GM20000 (cell line): ENCODE data around the gene CDK15.
"Not testable (repeated sequence)": the region's sequence is repeated elsewhere in the genome, so short reads cannot be mapped to it uniquely, and the experiment has no call there.

ENCODE experiments used
- DNase-seq: peaks from one replicate; pipeline ENCODE4 v3.0.0; 2012; ENCODE audit warnings: low spot score
- TF ChIP-seq, protein P1 (sequence below): IDR thresholded peaks from 2 replicates; pipeline ENCODE4 v1.5.1; 2012; ENCODE audit warnings: mild to moderate bottlenecking, control low read depth; ENCODE audit errors: extremely low read depth, missing control alignments

CDK15 gene

DNA sequence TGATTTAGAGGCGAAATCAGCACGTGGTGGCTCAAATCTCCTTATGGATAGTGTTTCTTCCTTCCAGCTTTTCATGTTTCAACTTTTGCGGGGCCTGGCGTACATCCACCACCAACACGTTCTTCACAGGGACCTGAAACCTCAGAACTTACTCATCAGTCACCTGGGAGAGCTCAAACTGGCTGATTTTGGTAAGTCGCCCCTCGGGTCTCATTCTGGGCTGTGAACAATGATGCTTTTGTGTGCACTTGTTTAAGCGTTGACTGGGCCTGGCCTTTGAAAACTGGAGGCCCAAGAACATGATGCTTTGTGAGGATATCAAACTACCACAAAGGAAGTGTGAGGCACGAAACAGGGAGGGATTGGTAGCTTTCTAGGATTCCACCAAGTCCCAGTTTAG, 27.4 kb downstream of the CDK15 start:
- DNase-seq: no peak
- TF ChIP-seq, protein P1, sequence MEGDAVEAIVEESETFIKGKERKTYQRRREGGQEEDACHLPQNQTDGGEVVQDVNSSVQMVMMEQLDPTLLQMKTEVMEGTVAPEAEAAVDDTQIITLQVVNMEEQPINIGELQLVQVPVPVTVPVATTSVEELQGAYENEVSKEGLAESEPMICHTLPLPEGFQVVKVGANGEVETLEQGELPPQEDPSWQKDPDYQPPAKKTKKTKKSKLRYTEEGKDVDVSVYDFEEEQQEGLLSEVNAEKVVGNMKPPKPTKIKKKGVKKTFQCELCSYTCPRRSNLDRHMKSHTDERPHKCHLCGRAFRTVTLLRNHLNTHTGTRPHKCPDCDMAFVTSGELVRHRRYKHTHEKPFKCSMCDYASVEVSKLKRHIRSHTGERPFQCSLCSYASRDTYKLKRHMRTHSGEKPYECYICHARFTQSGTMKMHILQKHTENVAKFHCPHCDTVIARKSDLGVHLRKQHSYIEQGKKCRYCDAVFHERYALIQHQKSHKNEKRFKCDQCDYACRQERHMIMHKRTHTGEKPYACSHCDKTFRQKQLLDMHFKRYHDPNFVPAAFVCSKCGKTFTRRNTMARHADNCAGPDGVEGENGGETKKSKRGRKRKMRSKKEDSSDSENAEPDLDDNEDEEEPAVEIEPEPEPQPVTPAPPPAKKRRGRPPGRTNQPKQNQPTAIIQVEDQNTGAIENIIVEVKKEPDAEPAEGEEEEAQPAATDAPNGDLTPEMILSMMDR: no peak

DNA sequence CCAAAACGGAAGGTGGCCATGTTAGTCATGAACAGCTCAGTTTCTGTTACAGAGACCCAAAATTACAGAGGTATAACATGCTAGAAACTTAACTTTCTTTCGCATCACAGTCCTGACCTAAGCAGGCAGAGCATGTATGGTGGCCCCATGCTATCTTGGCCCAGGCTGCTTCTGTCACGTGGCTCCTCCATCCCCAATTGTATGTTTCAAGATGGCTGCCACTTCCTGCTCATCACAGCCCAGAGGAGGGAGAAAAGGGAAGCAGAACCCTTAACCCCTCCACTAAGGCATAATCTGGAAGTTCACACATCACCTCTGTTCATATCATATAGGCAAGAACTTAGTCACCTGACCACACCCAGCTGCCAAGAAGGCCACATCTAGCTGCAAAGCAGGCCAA, 28.7 kb downstream of the CDK15 start:
- DNase-seq: no peak
- TF ChIP-seq, protein P1: no peak

DNA sequence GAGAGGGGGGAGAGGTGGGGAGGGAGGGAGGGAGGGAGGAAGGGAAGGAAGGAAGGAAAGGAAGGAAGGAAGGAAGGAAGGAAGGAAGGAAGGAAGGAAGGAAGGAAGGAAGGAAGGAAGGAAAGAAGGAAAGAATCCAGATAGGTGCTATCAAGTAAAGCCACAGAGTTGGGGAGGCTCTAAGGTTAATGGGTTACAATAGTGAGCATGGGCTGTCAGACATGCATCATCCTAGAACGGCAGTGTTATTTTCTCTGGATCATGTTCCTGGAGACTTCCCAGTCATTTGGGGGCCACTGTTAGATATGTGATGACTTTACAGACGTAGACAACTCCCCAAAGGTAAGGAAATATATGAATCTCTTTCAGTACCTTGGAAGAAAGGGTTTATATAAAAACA, 31.1 kb downstream of the CDK15 start:
- TF ChIP-seq, protein P1: no peak
- DNase-seq: no peak

DNA sequence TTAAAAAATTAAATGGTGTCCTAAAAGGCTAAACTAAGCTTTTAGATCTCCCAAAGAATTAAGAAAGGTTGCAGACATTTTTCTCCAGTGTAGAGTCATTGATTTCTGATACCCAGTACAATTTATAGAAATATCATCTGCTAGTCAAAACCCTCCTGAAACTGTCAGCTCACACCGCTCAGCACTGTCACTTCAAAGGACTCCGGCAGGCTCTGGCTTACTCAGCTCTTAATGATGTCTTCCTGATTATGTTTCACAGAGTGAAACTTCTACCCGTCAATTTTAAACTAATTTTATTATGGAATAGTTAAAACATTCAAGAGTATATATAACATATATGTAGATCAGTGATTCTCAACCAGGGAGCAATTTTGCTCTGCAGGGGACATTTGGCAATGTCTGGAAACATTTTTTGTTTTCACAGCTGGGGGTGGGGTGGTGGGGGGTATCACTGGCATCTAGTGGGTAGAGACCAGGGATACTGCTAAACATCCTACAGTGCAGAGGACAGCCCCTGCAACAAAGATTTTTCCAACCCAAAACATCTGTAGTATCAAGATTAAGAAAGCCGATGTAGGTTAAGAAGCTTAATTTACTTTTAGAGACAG, 31.6 kb downstream of the CDK15 start:
- DNase-seq: no peak
- TF ChIP-seq, protein P1: no peak

DNA sequence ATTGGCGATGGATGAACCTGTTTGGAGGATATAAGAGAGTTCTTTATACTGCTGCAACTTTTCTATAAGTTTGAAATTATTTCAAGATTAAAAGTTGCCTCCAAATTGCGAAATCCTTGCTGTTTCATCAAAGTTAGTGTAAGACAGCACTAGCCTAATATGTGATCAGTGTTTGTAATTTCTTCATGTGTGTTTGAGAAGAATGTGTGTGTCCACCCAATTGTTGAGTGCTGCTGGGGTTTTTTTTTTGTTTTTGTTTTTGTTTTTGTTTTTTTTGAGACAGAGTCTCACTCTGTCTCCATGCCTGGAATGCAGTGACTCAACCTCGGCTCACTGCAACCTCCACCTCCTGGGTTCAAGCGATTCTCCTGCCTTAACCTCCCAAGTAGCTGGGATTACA, 33.4 kb downstream of the CDK15 start:
- TF ChIP-seq, protein P1: no peak
- no peak for DNase-seq

DNA sequence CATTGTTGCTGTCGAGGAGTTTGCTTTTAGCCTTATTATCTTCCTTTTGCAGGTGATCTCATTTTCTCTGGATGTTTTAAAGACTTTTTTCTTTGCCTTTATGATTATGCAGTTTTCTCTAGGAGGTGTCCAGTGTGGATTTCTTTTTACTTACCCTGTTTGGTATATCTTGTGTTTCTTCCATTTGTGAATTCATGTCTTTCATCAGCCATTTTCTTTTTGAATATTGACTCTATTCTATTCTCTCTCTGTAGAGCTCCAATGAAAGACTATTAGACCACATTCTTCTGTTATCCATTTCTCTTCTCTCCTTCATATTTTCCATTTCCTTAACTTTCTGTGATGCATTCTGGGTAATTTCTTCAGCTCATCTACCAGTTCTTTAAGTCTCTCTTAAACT, 34.4 kb downstream of the CDK15 start:
- DNase-seq: no peak

DNA sequence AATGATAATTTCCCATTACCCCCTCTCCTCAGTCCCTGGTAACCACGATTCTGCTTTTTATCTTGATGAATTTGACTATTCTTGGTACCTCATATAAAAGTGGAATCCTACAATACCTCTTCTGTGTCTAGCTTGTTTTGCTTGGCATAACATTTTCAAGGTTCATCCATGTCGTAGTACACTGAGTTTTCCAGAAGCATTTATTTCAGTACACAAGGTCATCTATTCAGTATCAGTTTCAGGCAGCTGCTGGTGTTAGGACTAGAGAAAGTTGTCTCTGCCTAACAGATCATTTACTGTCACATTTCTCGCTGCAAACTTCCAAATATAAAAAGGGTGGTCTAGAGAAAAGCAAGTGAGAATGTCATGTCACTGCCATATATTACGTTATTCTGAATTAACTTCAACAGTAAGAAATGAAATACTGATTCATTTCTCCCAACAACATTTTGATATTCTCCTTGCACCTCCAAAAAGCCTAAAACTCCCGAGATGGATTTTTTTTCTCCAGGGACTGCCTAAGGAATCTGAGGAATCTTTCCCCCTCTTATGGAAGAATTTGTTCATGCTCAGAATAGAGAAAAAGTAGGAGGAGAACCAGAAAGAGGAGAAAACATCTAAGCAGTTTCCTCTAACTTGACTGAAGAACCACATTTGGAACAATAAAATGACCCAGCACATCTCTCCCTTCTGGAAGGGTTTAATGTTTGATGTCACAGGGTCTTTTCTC, 36.0 kb downstream of the CDK15 start:
- DNase-seq: no peak
- TF ChIP-seq, protein P1: no peak

More for the DNA sequence above, 34.4 kb downstream of the CDK15 start:
- TF ChIP-seq, protein P1: no peak

DNA sequence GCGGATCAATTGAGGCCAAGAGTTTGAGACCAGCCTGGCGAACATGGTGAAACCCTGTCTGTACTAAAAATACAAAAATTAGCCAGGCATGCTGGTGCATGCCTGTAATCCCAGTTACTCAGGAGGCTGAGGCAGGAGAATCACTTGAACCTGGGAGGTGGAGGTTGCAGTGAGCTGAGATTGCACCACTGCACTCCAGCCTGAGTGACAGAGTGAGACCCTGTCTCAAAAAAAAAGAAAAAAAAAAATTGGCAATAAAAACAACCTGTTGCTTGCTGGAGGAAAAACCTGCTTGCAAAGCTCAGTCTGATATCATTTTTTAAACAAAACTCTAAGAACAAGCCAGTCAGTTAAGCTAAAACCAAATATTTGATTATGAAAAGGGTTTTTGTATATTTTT, 38.6 kb downstream of the CDK15 start:
- not testable (repeated sequence) for DNase-seq
